ENCODE results near the gene CNGB1. TPM values are rescaled to one million over a fixed set of nuclear protein-coding genes. Genes with fewer than 3 reads are reported as not detected.

The CNGB1 gene
- total RNA-seq, 1 donor: not detected

DNA sequence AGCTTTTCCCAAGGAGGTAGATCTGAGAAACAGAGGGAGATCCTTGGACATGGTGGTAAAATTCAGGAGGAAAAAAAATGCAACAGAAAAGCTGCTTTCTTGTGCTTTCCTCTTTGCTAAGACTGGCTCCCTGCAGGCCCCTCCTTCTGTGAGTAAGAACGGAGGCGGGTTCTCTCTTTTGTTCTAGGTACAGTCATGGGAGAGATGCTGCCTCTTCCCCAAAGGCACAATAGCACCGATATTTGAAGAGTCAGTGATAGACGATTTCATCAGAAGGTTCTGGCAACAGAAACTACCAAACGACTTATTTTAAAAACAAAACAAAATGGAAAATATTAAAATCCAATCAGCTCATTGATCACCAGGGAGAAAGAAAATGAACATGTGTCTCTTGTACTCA lies 136.0 kb downstream of the CNGB1 start:
- Histone ChIP-seq H4K20me1 (ENCODE audit: insufficient read depth, low read length) (no peaks in the 10 kb centered on the region), H2AFZ (ENCODE audit: low read length) (no peak overlapping the region), H3K27ac (ENCODE audit: low read depth, low read length) (peak overlapping the region; percentile 35), H3K9me3 (ENCODE audit: low read depth, low read length) (no peaks in the 10 kb centered on the region), H3K36me3 (ENCODE audit: insufficient read depth, low read length) (no peaks in the 10 kb centered on the region), H3K27me3 (ENCODE audit: insufficient read depth, low read length) (peaks cover 10% of the 10 kb centered on the region), H3K4me1 (ENCODE audit: insufficient read depth, low read length) (peaks cover 15% of the 10 kb centered on the region), H3K79me2 (ENCODE audit: insufficient read depth, low read length) (no peaks in the 10 kb centered on the region), H3K4me2 (ENCODE audit: insufficient read depth, low read length) (peak overlapping the region; percentile 5), H3K4me3 (ENCODE audit: insufficient read depth, low read length) (no peak overlapping the region)
- DNase-seq (ENCODE audit: insufficient read length, low spot score, missing footprints): no peak
- TF ChIP-seq, protein P1, sequence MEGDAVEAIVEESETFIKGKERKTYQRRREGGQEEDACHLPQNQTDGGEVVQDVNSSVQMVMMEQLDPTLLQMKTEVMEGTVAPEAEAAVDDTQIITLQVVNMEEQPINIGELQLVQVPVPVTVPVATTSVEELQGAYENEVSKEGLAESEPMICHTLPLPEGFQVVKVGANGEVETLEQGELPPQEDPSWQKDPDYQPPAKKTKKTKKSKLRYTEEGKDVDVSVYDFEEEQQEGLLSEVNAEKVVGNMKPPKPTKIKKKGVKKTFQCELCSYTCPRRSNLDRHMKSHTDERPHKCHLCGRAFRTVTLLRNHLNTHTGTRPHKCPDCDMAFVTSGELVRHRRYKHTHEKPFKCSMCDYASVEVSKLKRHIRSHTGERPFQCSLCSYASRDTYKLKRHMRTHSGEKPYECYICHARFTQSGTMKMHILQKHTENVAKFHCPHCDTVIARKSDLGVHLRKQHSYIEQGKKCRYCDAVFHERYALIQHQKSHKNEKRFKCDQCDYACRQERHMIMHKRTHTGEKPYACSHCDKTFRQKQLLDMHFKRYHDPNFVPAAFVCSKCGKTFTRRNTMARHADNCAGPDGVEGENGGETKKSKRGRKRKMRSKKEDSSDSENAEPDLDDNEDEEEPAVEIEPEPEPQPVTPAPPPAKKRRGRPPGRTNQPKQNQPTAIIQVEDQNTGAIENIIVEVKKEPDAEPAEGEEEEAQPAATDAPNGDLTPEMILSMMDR (IDR thresholded peaks at IDR 0.05; ENCODE audit: extremely low read depth, low read depth, low read length): no peak

Other genes starting within 250 kb of the CNGB1 start
- gene KATNB1, start 235.4 kb downstream of the CNGB1 start, total RNA-seq: 17.7 and 24.6 TPM in 2 replicates
- gene KIFC3, start 168.6 kb downstream of the CNGB1 start, total RNA-seq: 40.5 and 41.0 TPM in 2 replicates
- 4.3 and 5.6 TPM in 2 replicates for gene ZNF319, start 29.5 kb upstream of the CNGB1 start, total RNA-seq
- gene USB1, start 30.3 kb upstream of the CNGB1 start, total RNA-seq: 17.7 and 19.2 TPM in 2 replicates
- 7.7 and 9.4 TPM in 2 replicates for gene MMP15, start 54.6 kb upstream of the CNGB1 start, total RNA-seq
- gene CFAP20, start 158.3 kb upstream of the CNGB1 start, total RNA-seq: 22.4 and 26.1 TPM in 2 replicates
- 38.6 and 40.5 TPM in 2 replicates for gene CSNK2A2, start 227.0 kb upstream of the CNGB1 start, total RNA-seq